Measurements from ENCODE around the gene VAC14. TPM values are rescaled to one million over a fixed set of nuclear protein-coding genes. Genes with fewer than 3 reads are reported as not detected.

The VAC14 gene
- total RNA-seq, 1 experiment from 2014 or later = 49.9 TPM

GRCh38 chr16:70781800-70782199 is 19.2 kb downstream of the VAC14 start:
- no peak overlapping the region for H3K4ac ChIP-seq (ENCODE audit: low read depth, low read length)
- H2BK120ac ChIP-seq (ENCODE audit: low read depth, low read length, poor library complexity, severe bottlenecking) = no peak overlapping the region
- H3K18ac ChIP-seq (ENCODE audit: insufficient read length, low read depth, low read length) = no peak overlapping the region
- no peak overlapping the region for H2BK12ac ChIP-seq (ENCODE audit: insufficient read length, low read depth, low read length)
- H3K56ac ChIP-seq (ENCODE audit: insufficient read length, low read depth, low read length) = no peak overlapping the region
- H2BK20ac ChIP-seq (ENCODE audit: low read depth, low read length, poor library complexity, severe bottlenecking) = no peak overlapping the region
- Mint-ChIP-seq H3K27ac (no peak overlapping the region), H3K4me3 (no peak overlapping the region), H3K36me3 (ENCODE audit: insufficient read depth in 1 of 3, low read depth in 3 of 3) (peaks cover 52 to 85% (median 66%) of the 10 kb centered on the region in 3 experiments), H3K9me3 (no peaks in the 10 kb centered on the region; a peak in 2 of 5 replicates), H3K27me3 (ENCODE audit: low read depth) (peaks cover 2% of the 10 kb centered on the region; the same call in 1 of the 2 replicates), H3K4me1 (peaks cover 3 to 7% of the 10 kb centered on the region in 2 experiments)
- no peaks in the 10 kb centered on the region for H4K20me1 ChIP-seq (ENCODE audit: control insufficient read depth, insufficient read depth, insufficient read length)
- no peak overlapping the region for H4K91ac ChIP-seq (ENCODE audit: insufficient read length, low read depth, low read length)
- no peak overlapping the region for H4K8ac ChIP-seq (replicated peaks; ENCODE audit: insufficient read length, low read depth, low read length)
- H3T11ph ChIP-seq (ENCODE audit: low read length) = no peak overlapping the region
- peak; percentile 17 for DNase-seq
- no peaks in the 10 kb centered on the region for H3K79me1 ChIP-seq (ENCODE audit: insufficient read depth, low read depth, low read length, poor library complexity, severe bottlenecking)
- H3K27me3 ChIP-seq (ENCODE audit: insufficient read depth, low read length) = no peaks in the 10 kb centered on the region
- no peak overlapping the region for H2AFZ ChIP-seq (ENCODE audit: low read length)
- H3K23me2 ChIP-seq (ENCODE audit: insufficient read length, low read depth, low read length, poor library complexity, severe bottlenecking) = no peaks in the 10 kb centered on the region
- TF ChIP-seq CTCF (conservative IDR thresholded peaks at IDR 0.05) = no peak
- H3K9ac ChIP-seq (ENCODE audit: extremely low read depth, insufficient read length, low read length) = no peak overlapping the region
- no peaks in the 10 kb centered on the region for H3K4me1 ChIP-seq (ENCODE audit: insufficient read depth, low read length)
- no peak overlapping the region for H3K14ac ChIP-seq (ENCODE audit: insufficient read depth, low read length)
- H3K9me3 ChIP-seq (ENCODE audit: control insufficient read depth, low read depth, low read length) = no peaks in the 10 kb centered on the region
- H2BK15ac ChIP-seq (ENCODE audit: low read depth, low read length) = no peak overlapping the region
- no peak overlapping the region for H2BK5ac ChIP-seq (ENCODE audit: insufficient read length, low read length)
- no peak overlapping the region for H2AK5ac ChIP-seq (ENCODE audit: insufficient read length, low read length)
- H3K79me2 ChIP-seq (ENCODE audit: insufficient read depth, low read length) = no peaks in the 10 kb centered on the region
- no peak overlapping the region for H3K27ac ChIP-seq (ENCODE audit: insufficient read length, low read depth, low read length)
- no peak overlapping the region for H3K4me2 ChIP-seq (ENCODE audit: insufficient read depth, insufficient read length, low read length)
- H4K5ac ChIP-seq (ENCODE audit: insufficient read length, low read depth, low read length) = no peak overlapping the region
- WGBS (ENCODE audit: extremely low coverage, insufficient read length, low lambda C conversion rate) = no CpG with 5 or more reads among the region's 14 CpGs
- no peak overlapping the region for H3K23ac ChIP-seq (ENCODE audit: insufficient read length, low read depth, low read length)
